ENCODE measurements around the gene DNLZ.

The DNLZ gene

DNA sequence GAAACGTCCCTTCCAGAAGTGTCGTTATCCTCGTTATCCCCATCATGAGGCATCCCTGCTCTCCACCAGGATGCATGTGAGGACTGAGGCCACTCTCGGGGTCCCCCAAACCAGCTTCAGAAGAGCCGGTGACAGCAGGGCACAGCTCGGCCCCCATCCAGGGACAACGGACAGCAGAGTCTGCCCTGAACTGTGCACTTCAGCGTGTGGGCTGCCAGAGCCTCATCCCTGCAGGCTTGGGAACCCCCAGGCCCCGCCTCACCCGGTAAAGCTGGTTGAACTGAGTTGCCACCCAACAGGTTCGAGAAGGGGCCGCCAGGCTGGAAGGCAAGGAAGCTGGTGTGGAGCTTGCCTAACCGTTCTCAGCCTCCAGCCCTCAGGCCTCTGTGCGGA, 10.6 kb upstream of the DNLZ start:
- no peak for DNase-seq

DNA sequence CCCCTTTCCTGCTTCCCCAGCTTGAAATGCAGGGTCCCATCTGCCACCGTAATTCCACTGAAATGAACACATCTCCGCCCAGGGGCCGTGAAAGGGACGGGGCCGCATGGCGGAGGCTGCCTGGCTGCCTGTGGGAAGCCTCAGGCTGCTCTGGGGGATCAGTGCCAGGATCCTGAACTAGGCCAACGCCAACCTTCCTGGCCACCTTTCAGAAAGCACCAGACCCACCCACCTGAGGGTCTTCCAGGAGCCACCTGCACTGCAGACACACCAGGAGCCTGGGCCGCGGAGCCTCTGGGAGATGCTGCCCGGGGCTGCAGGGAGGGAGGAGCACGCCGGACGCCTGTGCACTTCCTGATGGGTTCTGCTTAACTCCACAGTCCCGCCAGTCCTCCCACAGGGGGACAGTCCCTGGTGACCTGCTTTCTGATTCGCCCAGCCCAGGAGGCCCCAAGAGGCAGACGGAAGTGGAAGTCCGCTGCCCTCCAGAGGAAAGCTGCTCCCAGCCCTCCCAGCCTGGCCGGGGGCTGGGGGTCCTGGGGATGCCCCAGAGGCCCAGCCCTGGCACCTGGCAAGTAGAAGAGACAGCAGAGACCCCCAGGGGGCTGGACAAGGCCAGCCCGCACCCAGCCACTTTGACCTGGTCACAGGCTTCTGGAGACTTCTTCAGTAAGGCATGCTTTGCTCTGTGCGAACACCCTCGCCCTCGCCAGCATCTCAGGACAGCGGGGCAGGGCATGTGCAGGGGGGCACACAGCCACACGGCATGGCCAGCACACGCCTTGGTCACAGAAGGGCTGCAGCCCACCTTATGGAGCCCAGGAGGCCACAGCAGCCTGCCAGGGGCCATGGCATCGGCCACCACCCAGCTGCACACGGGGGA, 10.0 kb upstream of the DNLZ start, which contains the start of gene CARD9:
CARD9 (minus strand) TSS at position 370 of the 883 bp plus-strand sequence. CDS start 1,591 bp downstream, outside the sequence.
- peak; percentile 88 for DNase-seq

- DNase-seq, result peak; percentile 86
Measured at GRCh38 chr9:136372561-136373299, 9.2 kb upstream of the DNLZ start.

GRCh38 chr9:136372006-136372405, 8.5 kb upstream of the DNLZ start:
- no peak for DNase-seq

DNA sequence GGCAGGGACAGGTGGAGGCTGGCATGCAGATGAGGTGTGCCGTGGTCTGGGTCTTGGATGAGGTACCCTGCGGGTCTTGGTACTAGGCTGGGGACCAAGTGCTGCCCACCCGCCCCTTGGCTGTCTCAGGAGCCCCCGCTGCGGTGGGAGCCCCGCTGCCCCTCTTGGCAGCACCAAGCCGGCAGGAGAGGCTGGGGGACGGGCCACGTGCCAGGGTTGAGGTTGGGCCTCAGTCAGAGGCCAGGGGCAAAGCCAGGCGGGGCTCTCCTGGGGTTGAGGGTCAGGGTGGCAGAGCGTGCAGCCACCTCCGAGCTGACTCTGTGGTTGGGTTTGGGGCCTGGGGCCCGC, 8.0 kb upstream of the DNLZ start:
- no peak for DNase-seq

DNA sequence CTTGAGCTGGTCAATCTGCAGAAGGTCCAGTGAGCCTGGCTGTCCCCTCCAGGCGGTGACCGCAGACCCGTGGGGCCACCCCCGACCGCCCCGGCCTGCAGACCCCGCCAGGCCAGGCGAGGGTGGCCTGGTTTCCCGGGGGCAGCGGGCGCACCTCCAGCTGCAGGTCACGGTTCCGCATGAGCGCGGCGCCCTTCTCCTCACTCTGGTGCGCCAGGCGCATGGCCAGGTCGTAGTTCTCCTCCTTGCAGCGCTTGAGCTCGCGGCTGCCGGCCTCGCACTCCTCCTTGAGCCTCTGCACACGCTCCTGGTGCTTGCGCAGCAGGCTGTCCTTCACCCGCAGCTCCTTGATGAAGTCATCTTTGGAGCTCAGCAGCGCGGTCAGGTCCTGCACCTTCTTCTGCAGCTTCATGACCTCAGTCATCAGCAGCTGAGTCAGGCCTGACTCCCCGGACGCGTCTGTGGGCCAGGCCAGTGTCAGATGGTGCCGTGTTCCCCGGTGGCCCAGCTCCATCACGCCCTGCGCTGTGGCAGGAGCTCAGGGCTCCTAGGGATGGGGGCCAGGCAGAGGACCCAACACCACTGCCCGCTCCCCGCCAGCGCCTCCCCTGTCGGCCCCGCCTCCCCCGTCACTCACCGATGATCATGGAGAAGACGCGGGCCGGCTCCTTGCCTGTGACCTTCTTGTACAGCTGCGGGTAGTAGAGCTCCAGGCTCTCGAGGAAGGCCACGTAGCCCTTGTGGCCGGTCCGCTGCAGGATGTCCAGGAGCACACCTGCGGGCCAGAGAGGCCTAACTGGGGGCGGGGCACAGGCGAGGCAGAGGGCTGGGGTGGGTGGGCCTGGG, 7.4 kb upstream of the DNLZ start:
- DNase-seq, result no peak

DNA sequence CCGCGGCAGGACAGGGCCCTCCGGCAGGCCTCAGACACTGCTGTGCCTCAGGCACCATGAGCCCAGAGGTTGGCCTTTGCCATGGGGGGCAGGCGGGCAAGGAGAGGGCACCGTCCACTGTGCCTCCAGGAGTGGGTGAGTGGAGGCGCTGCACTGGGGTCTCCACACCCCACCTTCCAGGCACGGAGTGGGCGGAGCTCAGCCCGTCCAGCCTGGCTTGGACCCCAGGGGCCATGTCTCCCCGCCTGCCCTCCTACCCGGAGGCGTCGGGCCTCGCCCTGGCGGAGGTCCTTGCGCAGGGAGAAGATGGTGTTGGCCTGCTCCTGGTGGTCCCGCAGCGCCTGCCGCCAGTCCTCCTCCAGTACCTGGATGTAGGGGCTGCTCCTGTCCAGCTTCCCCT, 6.5 kb upstream of the DNLZ start:
- DNase-seq, result no peak

DNA sequence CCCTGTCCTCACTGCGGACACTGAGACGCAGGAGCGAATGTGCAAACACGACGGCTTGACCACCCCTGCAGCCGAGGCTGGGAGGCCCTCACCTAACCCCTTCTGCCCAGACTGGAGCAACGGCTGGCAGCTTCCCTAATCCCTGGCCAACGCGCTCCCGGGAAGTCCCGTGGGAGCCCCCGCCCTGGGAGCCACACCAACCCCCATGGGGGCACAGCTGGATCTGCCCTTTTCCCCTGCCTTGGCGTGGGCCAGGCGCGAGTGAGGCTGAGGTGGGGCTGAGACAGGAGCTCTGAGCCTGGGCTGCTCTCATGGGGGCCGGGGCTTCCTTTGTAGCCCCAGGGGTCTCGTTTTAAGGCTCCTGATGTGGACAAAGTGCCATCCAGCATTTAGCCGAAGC, 4.6 kb upstream of the DNLZ start:
- DNase-seq, result no peak

GRCh38 chr9:136367296-136368145, 4.0 kb upstream of the DNLZ start:
- DNase-seq, result no peak

DNA sequence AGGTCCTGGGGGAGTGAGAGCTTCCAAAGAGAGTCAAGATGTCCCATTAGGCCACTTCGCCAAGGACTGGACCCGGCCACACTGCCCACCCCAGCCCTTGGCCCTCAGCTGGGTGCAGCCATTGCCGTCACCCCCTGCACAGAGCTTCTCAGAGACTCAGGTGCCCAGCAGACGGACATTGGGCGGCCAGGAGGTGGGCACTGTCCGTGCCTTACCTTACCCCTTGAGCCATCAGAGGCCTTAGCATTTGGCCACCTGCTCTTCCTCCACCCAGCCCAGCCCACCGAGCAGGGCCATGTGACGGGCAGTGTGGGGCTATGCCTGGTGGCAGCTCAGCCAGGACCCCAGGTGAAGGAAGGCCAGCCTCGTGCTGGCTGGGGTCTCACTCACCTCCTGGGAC, 3.3 kb upstream of the DNLZ start:
- DNase-seq, result no peak

DNA sequence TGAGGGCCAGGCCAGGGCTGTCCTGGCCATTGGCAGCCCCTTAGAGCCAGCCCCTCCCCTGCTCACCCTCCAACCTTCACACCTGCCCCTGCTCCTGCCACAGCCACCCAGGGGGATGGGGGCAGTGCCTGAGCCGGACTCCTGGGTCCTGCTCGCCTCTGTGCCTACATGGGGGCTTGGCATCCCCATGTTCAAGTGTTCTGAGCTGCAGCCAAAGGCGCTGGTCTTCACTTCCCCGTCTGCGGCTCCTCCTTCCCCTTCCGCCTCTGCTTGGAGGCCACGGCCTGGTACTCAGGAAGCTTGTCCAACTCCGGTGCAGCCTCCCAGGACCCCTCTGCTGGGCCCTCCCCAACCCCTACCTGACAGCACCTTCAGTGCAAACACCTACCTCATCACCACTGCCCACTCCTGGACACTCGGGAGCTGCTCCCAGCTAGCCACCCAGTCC, 2.3 kb upstream of the DNLZ start:
- DNase-seq, result peak; percentile 61

- no peak for DNase-seq
Measured at GRCh38 chr9:136364942-136365774, 1.6 kb upstream of the DNLZ start.

- no peak for DNase-seq
Measured at GRCh38 chr9:136363949-136364748, 605 bp upstream of the DNLZ start.

DNA sequence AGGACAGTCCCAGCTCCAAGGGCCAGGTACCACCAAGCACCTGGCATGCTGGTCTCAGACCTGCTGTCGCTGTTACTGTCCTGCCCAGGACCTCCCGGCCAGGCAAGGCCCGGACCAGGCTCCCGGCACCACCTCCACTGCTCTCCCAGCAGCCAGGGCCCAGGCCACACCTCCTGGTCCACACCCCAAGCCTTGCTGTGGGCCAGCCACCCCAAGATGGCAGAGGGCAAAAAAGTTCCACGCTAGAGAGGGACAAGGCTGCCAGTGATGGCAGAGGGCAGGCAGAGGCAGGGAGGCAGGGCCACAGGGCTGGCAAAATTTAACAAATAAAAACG, 1.1 kb downstream of the DNLZ start:
- no peak for DNase-seq

- no peak for DNase-seq
Measured at GRCh38 chr9:136361754-136362449, 1.6 kb downstream of the DNLZ start.

- no peak for DNase-seq
Measured at GRCh38 chr9:136361047-136361753, 2.3 kb downstream of the DNLZ start.

GRCh38 chr9:136359774-136360718, 3.5 kb downstream of the DNLZ start:
- no peak for DNase-seq

- no peak for DNase-seq
Measured at GRCh38 chr9:136358888-136359287, 4.7 kb downstream of the DNLZ start.

Data from suppressor macrophage treated with lipopolysaccharide for 4 hours (primary cell).